H9 (cell line): ENCODE measurements around the gene ADARB2. TPM values are rescaled to one million over a fixed set of nuclear protein-coding genes. Genes with fewer than 3 reads are reported as not detected.

ENCODE experiments used
- DNase-seq: peaks from one replicate; pipeline ENCODE4 v3.0.0-alpha.2; 2017
- H2AFZ ChIP-seq: one replicate; pipeline ENCODE4 v1.6.1; 2013; ENCODE audit warnings: mild to moderate bottlenecking, low read length, control low read depth, moderate library complexity
- H2AK5ac ChIP-seq: 2 replicates; pipeline ENCODE4 v1.6.1; 2013; ENCODE audit warnings: low read length, control low read depth, mixed read lengths; ENCODE audit not compliant: insufficient read length
- H2BK120ac ChIP-seq: one replicate; pipeline ENCODE4 v1.6.1; 2013; ENCODE audit warnings: low read depth, mild to moderate bottlenecking, low read length, control low read depth, inconsistent platforms; ENCODE audit not compliant: poor library complexity, severe bottlenecking
- H2BK12ac ChIP-seq: 2 replicates; pipeline ENCODE4 v1.6.1; 2013; ENCODE audit warnings: low read length, control low read depth, mixed read lengths, low read depth; ENCODE audit not compliant: insufficient read length
- H2BK15ac ChIP-seq: 2 replicates; pipeline ENCODE4 v1.6.1; 2013; ENCODE audit warnings: low read depth, low read length, control low read depth
- H2BK20ac ChIP-seq: one replicate; pipeline ENCODE4 v1.6.1; 2013; ENCODE audit warnings: low read depth, mild to moderate bottlenecking, low read length, control low read depth, inconsistent platforms; ENCODE audit not compliant: poor library complexity, severe bottlenecking
- H2BK5ac ChIP-seq: 2 replicates; pipeline ENCODE4 v1.6.1; 2013; ENCODE audit warnings: low read length, control low read depth, mixed read lengths; ENCODE audit not compliant: insufficient read length
- H3K14ac ChIP-seq: 2 replicates; pipeline ENCODE4 v1.6.1; 2013; ENCODE audit warnings: low read length, control low read depth; ENCODE audit not compliant: insufficient read depth
- H3K18ac ChIP-seq: 2 replicates; pipeline ENCODE4 v1.6.1; 2013; ENCODE audit warnings: low read depth, mild to moderate bottlenecking, mixed read lengths, low read length, control low read depth; ENCODE audit not compliant: insufficient read length
- H3K23ac ChIP-seq: 2 replicates; pipeline ENCODE4 v1.6.1; 2013; ENCODE audit warnings: low read length, control low read depth, mixed read lengths, low read depth; ENCODE audit not compliant: insufficient read length
- H3K23me2 ChIP-seq: 2 replicates; pipeline ENCODE4 v1.6.1; 2013; ENCODE audit warnings: low read depth, mild to moderate bottlenecking, mixed read lengths, low read length, control low read depth; ENCODE audit not compliant: insufficient read length, poor library complexity, severe bottlenecking
- H3K27ac ChIP-seq: 2 replicates; pipeline ENCODE4 v1.5.1; 2013; ENCODE audit warnings: low read length, control low read depth, mixed read lengths, low read depth; ENCODE audit not compliant: insufficient read length
- H3K27me3 ChIP-seq: 2 replicates; pipeline ENCODE4 v1.6.1; 2013; ENCODE audit warnings: low read length, control low read depth, inconsistent platforms; ENCODE audit not compliant: insufficient read depth
- H3K4ac ChIP-seq: 2 replicates; pipeline ENCODE4 v1.6.1; 2013; ENCODE audit warnings: low read depth, mild to moderate bottlenecking, control low read depth, inconsistent platforms, low read length, moderate library complexity
- H3K4me1 ChIP-seq: 2 replicates; pipeline ENCODE4 v1.6.1; 2013; ENCODE audit warnings: low read length, control low read depth, inconsistent platforms; ENCODE audit not compliant: insufficient read depth
- H3K4me2 ChIP-seq: 2 replicates; pipeline ENCODE4 v1.6.1; 2013; ENCODE audit warnings: low read length, control low read depth, mixed read lengths; ENCODE audit not compliant: insufficient read length, insufficient read depth
- H3K56ac ChIP-seq: 2 replicates; pipeline ENCODE4 v1.6.1; 2013; ENCODE audit warnings: low read depth, mild to moderate bottlenecking, mixed read lengths, low read length, control low read depth; ENCODE audit not compliant: insufficient read length
- H3K79me1 ChIP-seq: 2 replicates; pipeline ENCODE4 v1.6.1; 2013; ENCODE audit warnings: low read depth, mild to moderate bottlenecking, moderate library complexity, low read length, control low read depth, inconsistent platforms; ENCODE audit not compliant: insufficient read depth, poor library complexity, severe bottlenecking
- H3K79me2 ChIP-seq: 2 replicates; pipeline ENCODE4 v1.6.1; 2013; ENCODE audit warnings: low read length, control low read depth, inconsistent platforms; ENCODE audit not compliant: insufficient read depth
- H3K9ac ChIP-seq: 2 replicates; pipeline ENCODE4 v1.6.1; 2013; ENCODE audit warnings: low read length, control low read depth, mixed read lengths; ENCODE audit not compliant: insufficient read length; ENCODE audit errors: extremely low read depth
- H3K9me3 ChIP-seq: one replicate; pipeline ENCODE4 v1.6.1; 2013; ENCODE audit warnings: low read depth, low read length, inconsistent platforms; ENCODE audit not compliant: control insufficient read depth
- H3T11ph ChIP-seq: one replicate; pipeline ENCODE4 v1.6.1; 2013; ENCODE audit warnings: mild to moderate bottlenecking, low read length, control low read depth, inconsistent platforms
- H4K20me1 ChIP-seq: one replicate; pipeline ENCODE4 v1.6.1; 2013; ENCODE audit not compliant: control insufficient read depth, insufficient read length, insufficient read depth
- H4K5ac ChIP-seq: 2 replicates; pipeline ENCODE4 v1.6.1; 2013; ENCODE audit warnings: low read depth, mild to moderate bottlenecking, mixed read lengths, low read length, control low read depth; ENCODE audit not compliant: insufficient read length
- H4K8ac ChIP-seq: replicated peaks from 2 replicates; pipeline ENCODE4 v1.6.1; 2013; ENCODE audit warnings: low read length, control low read depth, mixed read lengths, low read depth; ENCODE audit not compliant: insufficient read length
- H4K91ac ChIP-seq: 2 replicates; pipeline ENCODE4 v1.6.1; 2013; ENCODE audit warnings: low read depth, mild to moderate bottlenecking, moderate library complexity, mixed read lengths, low read length, control low read depth; ENCODE audit not compliant: insufficient read length
- H3K27ac Mint-ChIP-seq, 3 experiments: 2 replicates in 2 of 3; 3 replicates in 1 of 3; pipeline ENCODE4 v1.8.0; 2020 to 2021; ENCODE audit warnings: mixed read lengths in 3 of 3, mild to moderate bottlenecking in 1 of 3, moderate library complexity in 1 of 3
- H3K27me3 Mint-ChIP-seq: 2 replicates; pipeline ENCODE4 v1.8.0; 2021; ENCODE audit warnings: low read depth, mild to moderate bottlenecking, moderate library complexity, mixed read lengths
- H3K36me3 Mint-ChIP-seq, 3 experiments: 2 replicates in 2 of 3; 3 replicates in 1 of 3; pipeline ENCODE4 v1.8.0; 2020 to 2021; ENCODE audit warnings: low read depth in 3 of 3, mixed read lengths in 3 of 3; ENCODE audit not compliant: insufficient read depth in 1 of 3
- H3K4me1 Mint-ChIP-seq, 2 experiments: 2 replicates each; pipeline ENCODE4 v1.8.0; 2020; ENCODE audit warnings: mixed read lengths in 2 of 2
- H3K4me3 Mint-ChIP-seq, 2 experiments: 2 replicates in 1 of 2; 3 replicates in 1 of 2; pipeline ENCODE4 v1.8.0; 2020 to 2021; ENCODE audit warnings: mild to moderate bottlenecking in 2 of 2, mixed read lengths in 2 of 2, moderate library complexity in 1 of 2
- H3K9me3 Mint-ChIP-seq, 2 experiments: 2 replicates in 1 of 2; 3 replicates in 1 of 2; pipeline ENCODE4 v1.8.0; 2020; ENCODE audit warnings: mild to moderate bottlenecking in 2 of 2, mixed read lengths in 2 of 2, moderate library complexity in 1 of 2
- CTCF ChIP-seq: fragments of 200-600 bp; sonication (generic); conservative IDR thresholded peaks from 3 replicates; pipeline ENCODE4 v1.8.0; 2021; ENCODE audit warnings: antibody characterized with exemption, mild to moderate bottlenecking
- WGBS: extraction: QIAGEN DNeasy Blood & Tissue Kit; methylation state at CpG from one replicate; pipeline ENCODE4 v1.1.7; 2013; ENCODE audit warnings: missing lambda C conversion rate, low lambda C conversion rate, mixed read lengths; ENCODE audit not compliant: insufficient read length; ENCODE audit errors: extremely low coverage; 5-methylcytosine and 5-hydroxymethylcytosine counted together
- total RNA-seq: library from RNA; stranded (reverse); gene quantifications from 2 replicates; pipeline ENCODE4 v1.2.1, GENCODE V29; 2021

Gene ADARB2
- total RNA-seq, 1 experiment from 2014 or later: 0.87 TPM

GRCh38 chr10:1504940-1505339 lies 232.4 kb downstream of the ADARB2 start:
- Mint-ChIP-seq H3K9me3 (peaks cover 4% of the 10 kb centered on the region in 2 experiments; a peak in 3 of 5 replicates), H3K27ac (no peak overlapping the region; a peak in 1 of 7 replicates), H3K27me3 (peaks cover 6% of the 10 kb centered on the region; the same call in 1 of the 2 replicates), H3K4me1 (peaks cover 5 to 7% of the 10 kb centered on the region in 2 experiments; a peak in 3 of 4 replicates), H3K36me3 (peaks cover 0 to 3% (median 0%) of the 10 kb centered on the region in 3 experiments; a peak in 3 of 7 replicates), H3K4me3 (no peak overlapping the region)
- no peak overlapping the region for H4K91ac ChIP-seq
- H3K79me2 ChIP-seq: no peaks in the 10 kb centered on the region
- H3K23me2 ChIP-seq: no peaks in the 10 kb centered on the region
- DNase-seq: no peak
- H3T11ph ChIP-seq: no peak overlapping the region
- H4K20me1 ChIP-seq: no peaks in the 10 kb centered on the region
- no peak overlapping the region for H3K4ac ChIP-seq
- no peak overlapping the region for H2BK15ac ChIP-seq
- H4K8ac ChIP-seq: no peak overlapping the region
- no peak overlapping the region for H2BK120ac ChIP-seq
- no peaks in the 10 kb centered on the region for H3K79me1 ChIP-seq
- H3K27me3 ChIP-seq: no peaks in the 10 kb centered on the region
- no peak overlapping the region for H3K56ac ChIP-seq
- no peak overlapping the region for H3K27ac ChIP-seq
- no peak overlapping the region for H2AFZ ChIP-seq
- H3K4me1 ChIP-seq: no peaks in the 10 kb centered on the region
- no peak overlapping the region for H2AK5ac ChIP-seq
- H3K9ac ChIP-seq: no peak overlapping the region
- H3K9me3 ChIP-seq: no peaks in the 10 kb centered on the region
- TF ChIP-seq CTCF: no peak
- no peak overlapping the region for H4K5ac ChIP-seq
- H2BK5ac ChIP-seq: no peak overlapping the region
- no peak overlapping the region for H2BK20ac ChIP-seq
- H3K4me2 ChIP-seq: no peak overlapping the region
- H3K18ac ChIP-seq: peak overlapping the region; percentile 24
- no peak overlapping the region for H2BK12ac ChIP-seq
- no CpG with 5 or more reads among the region's 8 CpGs for WGBS
- H3K23ac ChIP-seq: peak overlapping the region; percentile 17
- no peak overlapping the region for H3K14ac ChIP-seq
